HepG2 (cell line): ENCODE measurements around the gene MRPS25. TPM values are rescaled to one million over a fixed set of nuclear protein-coding genes. Genes with fewer than 3 reads are reported as not detected.

Experiments
- AKAP8 ChIP-seq: sonication (generic); formaldehyde crosslinking; IDR thresholded peaks from 2 replicates; pipeline ENCODE4 v1.5.1; 2020; ENCODE audit warnings: mild to moderate bottlenecking, missing genetic modification reagents
- CCDC6 ChIP-seq: sonication (generic); formaldehyde crosslinking; IDR thresholded peaks from 2 replicates; pipeline ENCODE4 v1.8.1; 2022; ENCODE audit warnings: mild to moderate bottlenecking, missing genetic modification reagents, moderate library complexity
- HOXA7 ChIP-seq: sonication (generic); formaldehyde crosslinking; IDR thresholded peaks from 2 replicates; pipeline ENCODE4 v1.8.1; 2022; ENCODE audit warnings: mild to moderate bottlenecking, missing genetic modification reagents, moderate library complexity
- ISL2 ChIP-seq: sonication (generic); formaldehyde crosslinking; IDR thresholded peaks from 2 replicates; pipeline ENCODE4 v1.5.0; 2020; ENCODE audit warnings: missing genetic modification reagents
- MATR3 ChIP-seq: sonication (generic); formaldehyde crosslinking; IDR thresholded peaks from 2 replicates; pipeline ENCODE4 v1.4.0; 2020; ENCODE audit warnings: missing genetic modification reagents
- NFE2 ChIP-seq: sonication (generic); formaldehyde crosslinking; IDR thresholded peaks from 2 replicates; pipeline ENCODE4 v1.4.0; 2020; ENCODE audit warnings: missing genetic modification reagents
- NFYC ChIP-seq: IDR thresholded peaks from 2 replicates; pipeline ENCODE4 v1.6.1; 2016; ENCODE audit warnings: missing genetic modification reagents, missing compliant biosample characterization
- PHF5A ChIP-seq: IDR thresholded peaks from one replicate; pipeline ENCODE4 v1.6.1; 2018; ENCODE audit warnings: low read depth, missing genetic modification reagents; ENCODE audit not compliant: unreplicated experiment
- POLR2A ChIP-seq, 2 experiments: IDR thresholded peaks; 2 replicates each; pipeline ENCODE4 v1.6.1; 2011; ENCODE audit warnings: low read depth in 2 of 2, low read length in 2 of 2, mild to moderate bottlenecking in 1 of 2, moderate library complexity in 1 of 2; ENCODE audit not compliant: insufficient read depth in 1 of 2
- POLR2AphosphoS2 ChIP-seq: IDR thresholded peaks from 2 replicates; pipeline ENCODE4 v1.6.1; 2011; ENCODE audit warnings: low read depth, low read length, improper control_type of control experiment
- RXRA ChIP-seq: sonication (generic); formaldehyde crosslinking; IDR thresholded peaks from 2 replicates; pipeline ENCODE4 v1.5.1; 2020; ENCODE audit warnings: missing genetic modification reagents
- SP2 ChIP-seq: sonication (generic); formaldehyde crosslinking; IDR thresholded peaks from 2 replicates; pipeline ENCODE4 v1.5.1; 2020; ENCODE audit warnings: mild to moderate bottlenecking, missing genetic modification reagents
- SUZ12 ChIP-seq: fragments of 150-350 bp; IDR thresholded peaks from 2 replicates; pipeline ENCODE4 v1.6.1; 2014; ENCODE audit warnings: low read depth, low read length
- TBP ChIP-seq: sonication (generic); formaldehyde crosslinking; IDR thresholded peaks from 2 replicates; pipeline ENCODE4 v1.5.0; 2020; ENCODE audit warnings: missing genetic modification reagents
- TEAD3 ChIP-seq: optimal IDR thresholded peaks from 2 replicates; pipeline ENCODE3; 2016; ENCODE audit warnings: borderline replicate concordance
- THYN1 ChIP-seq: sonication (generic); formaldehyde crosslinking; IDR thresholded peaks from 2 replicates; pipeline ENCODE4 v1.8.1; 2023; ENCODE audit warnings: low read depth, mild to moderate bottlenecking, moderate library complexity, missing genetic modification reagents, borderline replicate concordance
- ZNF441 ChIP-seq: sonication (generic); formaldehyde crosslinking; IDR thresholded peaks from 2 replicates; pipeline ENCODE4 v1.7.0; 2021; ENCODE audit warnings: missing genetic modification reagents, borderline replicate concordance
- ZNF546 ChIP-seq: sonication (generic); formaldehyde crosslinking; conservative IDR thresholded peaks from 2 replicates; pipeline ENCODE4 v1.8.1; 2023; ENCODE audit warnings: mild to moderate bottlenecking, missing genetic modification reagents
- ZNF83 ChIP-seq: sonication (generic); formaldehyde crosslinking; IDR thresholded peaks from 2 replicates; pipeline ENCODE4 v1.4.0; 2020; ENCODE audit warnings: missing genetic modification reagents, mild to moderate bottlenecking, borderline replicate concordance
- ZNF878 ChIP-seq: sonication (generic); formaldehyde crosslinking; IDR thresholded peaks from 2 replicates; pipeline ENCODE4 v1.8.1; 2023; ENCODE audit warnings: mild to moderate bottlenecking, missing genetic modification reagents, moderate library complexity
- ZSCAN31 ChIP-seq: sonication (generic); formaldehyde crosslinking; IDR thresholded peaks from 2 replicates; pipeline ENCODE4 v1.5.0; 2020; ENCODE audit warnings: low read depth, mild to moderate bottlenecking, missing genetic modification reagents
- polyA plus RNA-seq, 8 experiments: library from polyadenylated mRNA; depleted of rRNA in 3 of 8; stranded (reverse) in 7 of 8; unstranded in 1 of 8; fragments of >200 nt; fragmentation: Illumina TruSeq in 4 of 8; extraction: Trizol in 4 of 8; gene quantifications; 2 replicates each; pipeline versions ENCODE4 v1.2.1 to v1.2.3, GENCODE V29; 2011 to 2016; ENCODE audit warnings: low read depth in 4 of 8, missing spikeins in 1 of 8, mixed read lengths in 1 of 8; ENCODE audit not compliant: insufficient read depth in 1 of 8
- total RNA-seq, 5 experiments: library from RNA; depleted of rRNA; stranded (reverse); fragments of >200 nt; fragmentation: Illumina TruSeq; extraction: Trizol; gene quantifications; 2 replicates each; pipeline ENCODE4 v1.2.3, GENCODE V29; 2016; ENCODE audit warnings: low read depth in 1 of 5
- TF ChIP-seq, protein P1 (sequence below): sonication (generic); formaldehyde crosslinking; IDR thresholded peaks from 2 replicates; pipeline ENCODE4 v1.4.0; 2020; ENCODE audit warnings: missing genetic modification reagents
- TF ChIP-seq, protein P2 (sequence below): sonication (generic); formaldehyde crosslinking; IDR thresholded peaks from 2 replicates; pipeline ENCODE4 v1.4.0; 2020; ENCODE audit warnings: mild to moderate bottlenecking, missing genetic modification reagents
- TF ChIP-seq, protein P3 (sequence below): sonication (generic); formaldehyde crosslinking; IDR thresholded peaks from 2 replicates; pipeline ENCODE4 v1.8.1; 2023; ENCODE audit warnings: mild to moderate bottlenecking, missing genetic modification reagents, borderline replicate concordance
- TF ChIP-seq, protein P4 (sequence below): sonication (generic); formaldehyde crosslinking; IDR thresholded peaks from 2 replicates; pipeline ENCODE4 v1.4.0; 2020; ENCODE audit warnings: mild to moderate bottlenecking, missing genetic modification reagents
- TF ChIP-seq, protein P5 (sequence below): sonication (generic); formaldehyde crosslinking; IDR thresholded peaks from 2 replicates; pipeline ENCODE4 v1.4.0; 2020; ENCODE audit warnings: missing genetic modification reagents

Gene MRPS25
- total and polyA plus RNA-seq, 2 of the 13 experiments (the other 11 are each of a cell fraction or from before 2014, with no cell fraction given), result 60.1 to 74.3 TPM

GRCh38 chr3:15099364-15100098 lies 34.4 kb upstream of the MRPS25 start (continued):
- TF ChIP-seq, protein P1, sequence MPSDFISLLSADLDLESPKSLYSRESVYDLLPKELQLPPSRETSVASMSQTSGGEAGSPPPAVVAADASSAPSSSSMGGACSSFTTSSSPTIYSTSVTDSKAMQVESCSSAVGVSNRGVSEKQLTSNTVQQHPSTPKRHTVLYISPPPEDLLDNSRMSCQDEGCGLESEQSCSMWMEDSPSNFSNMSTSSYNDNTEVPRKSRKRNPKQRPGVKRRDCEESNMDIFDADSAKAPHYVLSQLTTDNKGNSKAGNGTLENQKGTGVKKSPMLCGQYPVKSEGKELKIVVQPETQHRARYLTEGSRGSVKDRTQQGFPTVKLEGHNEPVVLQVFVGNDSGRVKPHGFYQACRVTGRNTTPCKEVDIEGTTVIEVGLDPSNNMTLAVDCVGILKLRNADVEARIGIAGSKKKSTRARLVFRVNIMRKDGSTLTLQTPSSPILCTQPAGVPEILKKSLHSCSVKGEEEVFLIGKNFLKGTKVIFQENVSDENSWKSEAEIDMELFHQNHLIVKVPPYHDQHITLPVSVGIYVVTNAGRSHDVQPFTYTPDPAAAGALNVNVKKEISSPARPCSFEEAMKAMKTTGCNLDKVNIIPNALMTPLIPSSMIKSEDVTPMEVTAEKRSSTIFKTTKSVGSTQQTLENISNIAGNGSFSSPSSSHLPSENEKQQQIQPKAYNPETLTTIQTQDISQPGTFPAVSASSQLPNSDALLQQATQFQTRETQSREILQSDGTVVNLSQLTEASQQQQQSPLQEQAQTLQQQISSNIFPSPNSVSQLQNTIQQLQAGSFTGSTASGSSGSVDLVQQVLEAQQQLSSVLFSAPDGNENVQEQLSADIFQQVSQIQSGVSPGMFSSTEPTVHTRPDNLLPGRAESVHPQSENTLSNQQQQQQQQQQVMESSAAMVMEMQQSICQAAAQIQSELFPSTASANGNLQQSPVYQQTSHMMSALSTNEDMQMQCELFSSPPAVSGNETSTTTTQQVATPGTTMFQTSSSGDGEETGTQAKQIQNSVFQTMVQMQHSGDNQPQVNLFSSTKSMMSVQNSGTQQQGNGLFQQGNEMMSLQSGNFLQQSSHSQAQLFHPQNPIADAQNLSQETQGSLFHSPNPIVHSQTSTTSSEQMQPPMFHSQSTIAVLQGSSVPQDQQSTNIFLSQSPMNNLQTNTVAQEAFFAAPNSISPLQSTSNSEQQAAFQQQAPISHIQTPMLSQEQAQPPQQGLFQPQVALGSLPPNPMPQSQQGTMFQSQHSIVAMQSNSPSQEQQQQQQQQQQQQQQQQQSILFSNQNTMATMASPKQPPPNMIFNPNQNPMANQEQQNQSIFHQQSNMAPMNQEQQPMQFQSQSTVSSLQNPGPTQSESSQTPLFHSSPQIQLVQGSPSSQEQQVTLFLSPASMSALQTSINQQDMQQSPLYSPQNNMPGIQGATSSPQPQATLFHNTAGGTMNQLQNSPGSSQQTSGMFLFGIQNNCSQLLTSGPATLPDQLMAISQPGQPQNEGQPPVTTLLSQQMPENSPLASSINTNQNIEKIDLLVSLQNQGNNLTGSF, result no peak
- no peak for TF ChIP-seq ZNF83 (CRISPR knock-in tag)
- TF ChIP-seq POLR2AphosphoS2, result no peak
- no peak for TF ChIP-seq ZNF546
- TF ChIP-seq NFYC (CRISPR knock-in tag), result no peak
- TF ChIP-seq ZNF441 (CRISPR knock-in tag), result no peak
- TF ChIP-seq, protein P2, sequence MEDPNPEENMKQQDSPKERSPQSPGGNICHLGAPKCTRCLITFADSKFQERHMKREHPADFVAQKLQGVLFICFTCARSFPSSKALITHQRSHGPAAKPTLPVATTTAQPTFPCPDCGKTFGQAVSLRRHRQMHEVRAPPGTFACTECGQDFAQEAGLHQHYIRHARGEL (CRISPR knock-in tag), result no peak
- no peak for TF ChIP-seq POLR2A (IDR thresholded peaks at IDR 0.05; ENCODE audit: insufficient read depth in 1 of 2, low read depth in 2 of 2, low read length in 2 of 2)
- TF ChIP-seq RXRA (CRISPR knock-in tag), result no peak
- no peak for TF ChIP-seq ZSCAN31
- TF ChIP-seq, protein P3, sequence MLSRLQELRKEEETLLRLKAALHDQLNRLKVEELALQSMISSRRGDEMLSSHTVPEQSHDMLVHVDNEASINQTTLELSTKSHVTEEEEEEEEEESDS (CRISPR knock-in tag), result no peak; the same call in 1 of the 2 replicates
- no peak for TF ChIP-seq PHF5A (CRISPR knock-in tag)
- TF ChIP-seq TEAD3 (CRISPR knock-in tag), result no peak
- TF ChIP-seq THYN1 (CRISPR knock-in tag), result no peak
- no peak for TF ChIP-seq CCDC6 (CRISPR knock-in tag)
- TF ChIP-seq, protein P4, sequence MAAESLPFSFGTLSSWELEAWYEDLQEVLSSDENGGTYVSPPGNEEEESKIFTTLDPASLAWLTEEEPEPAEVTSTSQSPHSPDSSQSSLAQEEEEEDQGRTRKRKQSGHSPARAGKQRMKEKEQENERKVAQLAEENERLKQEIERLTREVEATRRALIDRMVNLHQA (CRISPR knock-in tag), result no peak
- no peak for TF ChIP-seq SUZ12
- no peak for TF ChIP-seq NFE2 (CRISPR knock-in tag)
- TF ChIP-seq SP2 (CRISPR knock-in tag), result peak; percentile 25; the same call in 1 of the 2 replicates
- TF ChIP-seq, protein P5, sequence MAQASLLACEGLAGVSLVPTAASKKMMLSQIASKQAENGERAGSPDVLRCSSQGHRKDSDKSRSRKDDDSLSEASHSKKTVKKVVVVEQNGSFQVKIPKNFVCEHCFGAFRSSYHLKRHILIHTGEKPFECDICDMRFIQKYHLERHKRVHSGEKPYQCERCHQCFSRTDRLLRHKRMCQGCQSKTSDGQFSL, result no peak
- TF ChIP-seq ISL2, result no peak
- TF ChIP-seq AKAP8, result no peak
- no peak for TF ChIP-seq HOXA7 (CRISPR knock-in tag)
- no peak for TF ChIP-seq MATR3 (CRISPR knock-in tag)
- TF ChIP-seq TBP (CRISPR knock-in tag), result no peak
- TF ChIP-seq ZNF878, result no peak
